Activated gamma-delta T cell treated with Interleukin-2 at 50 U/mL for 16 hours (primary cell): ENCODE measurements around the gene GLI3.

ENCODE experiments used
- DNase-seq: peaks from one replicate; pipeline ENCODE4 v3.0.0-alpha.2; 2020

Gene GLI3

GRCh38 chr7:41992881-41993867 lies 243.8 kb downstream of the GLI3 start:
- no peak for DNase-seq

GRCh38 chr7:41984888-41985287 lies 252.1 kb downstream of the GLI3 start:
- no peak for DNase-seq

- no peak for DNase-seq
Observed at GRCh38 chr7:41981046-41982040, 255.7 kb downstream of the GLI3 start.

GRCh38 chr7:41979834-41980307 lies 257.1 kb downstream of the GLI3 start:
- DNase-seq, result no peak

DNA sequence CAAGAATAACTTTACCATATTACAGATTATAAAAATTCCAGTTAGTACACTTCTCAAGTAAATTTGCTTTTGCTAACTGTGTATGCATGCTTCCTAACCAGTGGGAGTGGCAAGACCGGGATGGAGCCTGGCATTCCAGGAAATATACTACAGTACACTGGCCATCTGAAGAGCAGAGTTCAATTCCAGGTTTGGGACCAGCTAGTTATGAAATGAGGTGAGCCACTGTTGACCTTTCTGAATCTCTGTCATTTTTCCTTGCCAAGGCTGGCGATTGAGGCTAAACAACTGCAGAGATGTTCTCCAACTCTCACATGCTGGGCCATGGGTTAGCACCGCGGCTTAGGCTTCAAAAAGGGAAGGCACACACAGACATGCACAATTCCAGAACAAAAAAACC lies 258.2 kb downstream of the GLI3 start:
- DNase-seq, result no peak

GRCh38 chr7:41977661-41978060 lies 259.3 kb downstream of the GLI3 start:
- DNase-seq, result no peak

DNA sequence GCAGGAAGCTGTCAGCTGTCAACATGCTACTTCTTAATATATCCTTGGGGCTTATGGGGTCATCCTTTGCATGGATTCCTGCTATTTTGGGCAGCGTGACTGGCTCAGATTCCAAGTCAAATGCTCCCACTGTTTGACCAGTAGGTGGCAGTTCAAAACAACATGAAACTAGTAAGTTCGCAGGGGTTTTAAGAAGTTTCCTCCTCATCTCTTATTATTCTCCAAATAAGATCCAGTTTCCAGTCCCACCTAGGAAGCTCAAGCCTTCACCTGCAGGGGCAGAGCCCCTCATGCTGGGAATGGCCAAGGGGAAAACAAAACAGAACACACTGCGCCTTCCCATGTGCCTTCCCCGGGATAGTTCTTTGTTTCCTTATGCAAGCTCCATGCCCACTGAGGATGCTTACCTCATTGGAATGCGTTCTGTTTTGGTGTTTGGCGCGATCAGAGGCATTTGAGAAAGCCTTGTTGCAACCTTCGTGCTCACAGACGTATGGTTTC lies 259.8 kb downstream of the GLI3 start:
- no peak for DNase-seq

GRCh38 chr7:41976411-41976810 lies 260.6 kb downstream of the GLI3 start:
- no peak for DNase-seq

DNA sequence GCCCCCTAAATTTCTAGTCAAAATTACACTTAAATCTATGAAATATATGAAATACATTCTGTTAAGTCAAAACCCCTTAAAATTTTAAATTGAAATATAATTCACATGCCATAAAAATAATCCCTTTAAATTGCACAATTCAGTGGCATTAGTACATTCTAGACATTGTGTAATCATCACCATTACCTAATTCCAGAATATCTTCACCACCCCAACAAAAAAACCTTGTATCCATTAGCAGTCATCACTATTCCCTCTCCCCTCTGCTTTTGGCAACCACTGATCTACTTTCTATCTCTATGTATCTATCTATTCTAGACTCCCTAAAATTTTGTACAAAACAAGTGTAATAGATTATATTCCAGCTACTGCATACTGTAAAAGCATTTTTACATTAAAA lies 261.2 kb downstream of the GLI3 start:
- no peak for DNase-seq

GRCh38 chr7:41974870-41975557 lies 262.0 kb downstream of the GLI3 start:
- no peak for DNase-seq

GRCh38 chr7:41973202-41973730 lies 263.7 kb downstream of the GLI3 start:
- DNase-seq, result no peak

DNA sequence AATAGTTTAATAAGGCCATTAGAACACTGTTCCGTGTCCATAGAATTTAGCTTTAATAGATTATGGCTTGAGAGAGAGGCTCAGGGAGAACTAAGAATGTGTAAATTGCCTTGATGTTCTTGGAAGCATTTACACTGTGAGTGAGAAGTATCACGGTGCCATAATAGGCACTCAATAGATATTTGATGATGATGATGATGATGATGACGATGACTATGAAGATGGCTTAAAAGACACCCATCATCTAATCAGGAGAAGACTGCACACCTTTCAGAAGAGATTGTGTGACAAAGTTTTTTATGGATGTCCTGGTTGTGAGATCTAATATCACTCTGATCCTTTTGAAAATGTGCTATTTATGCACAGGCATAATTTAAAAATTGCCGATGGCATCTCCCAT lies 264.2 kb downstream of the GLI3 start:
- no peak for DNase-seq

- no peak for DNase-seq
Observed at GRCh38 chr7:41972270-41972669, 264.7 kb downstream of the GLI3 start.

DNA sequence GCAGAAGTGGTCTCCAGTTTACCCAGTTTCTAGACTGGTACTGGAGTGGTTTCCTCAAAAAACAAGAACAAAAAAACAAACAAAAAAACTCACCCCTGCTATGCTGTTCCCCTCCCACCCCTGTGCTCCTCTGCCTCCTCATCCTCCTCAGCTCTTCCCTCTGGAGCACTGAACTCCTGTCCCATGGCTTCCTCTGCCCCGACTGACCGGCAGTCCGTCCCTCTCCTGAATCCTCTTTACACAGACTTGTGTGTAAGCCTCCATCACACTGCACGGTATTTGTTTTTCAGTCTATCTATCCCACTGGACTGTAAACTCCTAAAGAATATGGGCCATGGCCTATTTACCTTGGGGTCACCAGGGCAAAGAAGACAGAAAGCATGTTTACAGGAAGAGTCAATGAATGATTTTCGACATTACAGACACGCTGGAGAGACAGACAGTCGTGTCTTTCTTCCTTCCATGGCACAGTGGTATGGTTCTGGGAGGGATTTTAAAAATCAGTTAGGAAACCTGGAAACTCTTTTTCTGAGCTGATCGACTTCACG lies 265.3 kb downstream of the GLI3 start:
- DNase-seq, result no peak

DNA sequence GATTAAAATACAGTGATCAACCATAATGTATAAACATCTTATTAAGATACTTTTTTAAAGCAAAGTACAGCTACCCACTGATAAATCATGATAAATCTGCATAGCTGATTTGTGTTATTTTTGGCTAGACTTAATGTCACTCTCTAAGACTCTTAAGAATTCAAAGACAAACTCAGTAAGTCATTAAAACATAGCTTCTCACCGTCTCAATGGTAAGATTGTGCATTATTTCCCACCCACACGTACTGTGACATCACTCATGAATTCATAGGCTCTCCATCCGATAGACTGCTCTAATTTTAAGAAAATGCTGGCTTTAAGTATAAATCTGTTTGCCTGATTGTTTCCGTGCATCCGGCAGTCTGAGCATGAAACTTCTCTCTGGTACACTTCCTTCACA lies 266.1 kb downstream of the GLI3 start:
- no peak for DNase-seq

DNA sequence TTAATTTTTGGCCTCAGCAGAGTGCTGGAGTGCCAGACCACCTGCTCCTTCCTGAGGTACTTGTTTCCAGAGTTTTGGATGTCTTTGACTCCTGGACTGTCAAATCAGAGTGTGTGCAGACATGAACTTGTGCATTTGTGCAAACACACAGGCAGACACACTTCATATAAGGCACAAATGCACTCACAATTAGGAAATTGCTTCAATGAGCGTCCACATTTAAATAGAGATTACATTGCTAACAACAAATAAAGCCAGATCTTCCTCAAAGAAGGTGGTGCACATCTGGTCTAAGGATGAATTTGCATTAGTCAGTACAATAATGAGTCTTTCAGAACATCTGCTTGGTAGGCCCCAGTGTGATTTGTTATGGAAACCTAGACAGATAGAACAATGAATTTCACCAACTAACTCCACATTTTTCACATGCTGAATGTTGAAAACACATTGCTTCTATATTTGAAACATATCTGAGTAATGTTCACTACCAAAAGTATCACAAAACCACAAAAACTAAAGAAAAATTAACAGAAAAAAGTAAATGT lies 267.4 kb downstream of the GLI3 start:
- DNase-seq, result no peak

DNA sequence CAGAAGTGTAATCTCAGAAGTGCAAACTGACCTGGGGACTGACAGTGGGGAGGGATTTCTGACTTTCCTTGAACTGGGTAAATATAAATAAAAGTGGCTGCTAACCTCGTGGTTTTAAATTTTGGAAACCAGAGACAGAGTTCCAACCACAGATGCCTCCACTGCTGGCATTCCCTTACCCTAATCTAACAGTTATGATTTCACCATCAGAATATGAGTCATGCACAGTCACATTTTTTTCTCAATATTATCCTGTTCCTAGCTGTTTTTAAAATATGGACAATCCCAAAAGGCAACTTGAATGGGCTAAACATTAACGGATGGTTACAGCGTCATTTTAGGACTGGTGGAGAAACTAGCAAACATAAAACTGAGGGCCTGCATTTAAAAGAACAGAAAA lies 269.9 kb downstream of the GLI3 start:
- no peak for DNase-seq

GRCh38 chr7:41965951-41966505 lies 271.0 kb downstream of the GLI3 start:
- DNase-seq, result no peak

DNA sequence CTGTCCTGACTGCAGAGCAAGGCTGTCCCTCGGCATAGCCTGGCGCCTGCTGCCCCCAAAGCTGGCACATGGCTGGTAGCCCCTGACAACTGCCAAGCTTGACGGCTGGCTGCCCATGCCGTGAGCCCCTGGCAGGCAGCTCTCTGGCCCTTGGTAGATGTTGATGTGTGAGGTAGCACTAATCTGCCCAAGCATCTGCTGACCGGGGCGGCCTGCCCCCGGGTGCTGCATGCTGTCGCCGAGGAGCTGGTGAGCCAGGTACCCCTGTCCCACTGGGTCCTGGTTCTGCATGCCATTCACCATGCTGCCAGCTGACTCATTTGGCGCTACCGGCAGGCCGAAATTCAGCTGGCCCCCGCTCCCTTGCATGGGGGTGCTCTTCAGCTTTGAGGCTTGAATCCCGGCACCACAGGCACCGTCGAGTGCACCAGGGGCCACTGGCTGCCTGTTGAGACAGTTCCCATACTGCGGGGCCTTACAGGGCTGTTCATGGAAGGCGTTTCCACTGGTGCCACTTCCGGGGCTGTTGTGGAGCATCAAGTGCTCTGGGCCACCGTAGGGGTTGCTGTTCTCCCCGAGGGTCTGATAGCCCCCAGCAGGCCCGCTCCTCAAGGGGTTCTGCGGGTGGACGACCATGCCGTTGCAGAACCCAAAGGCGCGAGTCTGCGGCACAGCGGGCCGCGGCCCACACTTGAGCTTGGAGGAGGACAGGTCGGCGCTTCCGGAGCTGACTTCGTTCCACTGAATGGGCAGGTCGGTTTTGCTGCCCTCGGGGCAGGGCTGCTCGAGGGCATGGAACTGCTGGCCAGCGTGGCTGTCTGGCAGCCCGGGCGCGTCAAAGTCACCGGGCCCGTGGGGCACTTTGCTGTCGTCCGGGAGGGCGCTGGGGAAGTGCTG lies 271.9 kb downstream of the GLI3 start:
- DNase-seq, result no peak

- no peak for DNase-seq
Observed at GRCh38 chr7:41964183-41964753, 272.7 kb downstream of the GLI3 start.
